Osteoblast (primary cell): ENCODE results near the gene ATP5F1A. TPM values are rescaled to one million over a fixed set of nuclear protein-coding genes. Genes with fewer than 3 reads are reported as not detected.

ENCODE experiments used
- DNase-seq: peaks from one replicate; pipeline ENCODE4 v3.0.0; 2011; ENCODE audit warnings: low spot score, mixed read lengths; ENCODE audit not compliant: insufficient read length; ENCODE audit errors: missing footprints
- H2AFZ ChIP-seq: 2 replicates; pipeline ENCODE4 v1.6.0; 2011; ENCODE audit warnings: mild to moderate bottlenecking, low read length
- H3K27ac ChIP-seq: 2 replicates; pipeline ENCODE4 v1.5.1; 2011; ENCODE audit warnings: mild to moderate bottlenecking, low read depth, low read length, moderate library complexity
- H3K27me3 ChIP-seq: 2 replicates; pipeline ENCODE4 v1.6.0; 2012; ENCODE audit warnings: mild to moderate bottlenecking, control low read depth, inconsistent platforms, low read length, moderate library complexity; ENCODE audit not compliant: insufficient read depth
- H3K36me3 ChIP-seq: 2 replicates; pipeline ENCODE4 v1.5.1; 2011; ENCODE audit warnings: mild to moderate bottlenecking, low read length, control low read depth, moderate library complexity; ENCODE audit not compliant: insufficient read depth
- H3K4me1 ChIP-seq: 2 replicates; pipeline ENCODE4 v1.5.1; 2011; ENCODE audit warnings: mild to moderate bottlenecking, low read length, control low read depth, moderate library complexity; ENCODE audit not compliant: insufficient read depth
- H3K4me2 ChIP-seq: 2 replicates; pipeline ENCODE4 v1.6.0; 2011; ENCODE audit warnings: mild to moderate bottlenecking, low read length; ENCODE audit not compliant: insufficient read depth
- H3K4me3 ChIP-seq: fragments of 200-600 bp; sonication (generic); 3 replicates; pipeline ENCODE4 v1.5.1; 2012; ENCODE audit warnings: mild to moderate bottlenecking, low read length, inconsistent platforms; ENCODE audit not compliant: insufficient read depth
- H3K79me2 ChIP-seq: 2 replicates; pipeline ENCODE4 v1.6.0; 2012; ENCODE audit warnings: mild to moderate bottlenecking, low read length, control low read depth, inconsistent platforms; ENCODE audit not compliant: insufficient read depth
- H3K9me3 ChIP-seq: 2 replicates; pipeline ENCODE4 v1.5.1; 2011; ENCODE audit warnings: low read depth, low read length, control low read depth
- H4K20me1 ChIP-seq: 2 replicates; pipeline ENCODE4 v1.6.0; 2012; ENCODE audit warnings: mild to moderate bottlenecking, low read length, control low read depth; ENCODE audit not compliant: insufficient read depth
- total RNA-seq: library from RNA; depleted of rRNA; stranded (reverse); fragments of >200 nt; gene quantifications from 2 replicates; pipeline ENCODE4 v1.2.3, GENCODE V29; 2012
- TF ChIP-seq, protein P1 (sequence below): IDR thresholded peaks from 2 replicates; pipeline ENCODE4 v1.5.1; 2011; ENCODE audit warnings: mild to moderate bottlenecking, low read depth, low read length, moderate library complexity; ENCODE audit errors: extremely low read depth

The ATP5F1A gene
- total RNA-seq, 1 donor: 578 TPM

DNA sequence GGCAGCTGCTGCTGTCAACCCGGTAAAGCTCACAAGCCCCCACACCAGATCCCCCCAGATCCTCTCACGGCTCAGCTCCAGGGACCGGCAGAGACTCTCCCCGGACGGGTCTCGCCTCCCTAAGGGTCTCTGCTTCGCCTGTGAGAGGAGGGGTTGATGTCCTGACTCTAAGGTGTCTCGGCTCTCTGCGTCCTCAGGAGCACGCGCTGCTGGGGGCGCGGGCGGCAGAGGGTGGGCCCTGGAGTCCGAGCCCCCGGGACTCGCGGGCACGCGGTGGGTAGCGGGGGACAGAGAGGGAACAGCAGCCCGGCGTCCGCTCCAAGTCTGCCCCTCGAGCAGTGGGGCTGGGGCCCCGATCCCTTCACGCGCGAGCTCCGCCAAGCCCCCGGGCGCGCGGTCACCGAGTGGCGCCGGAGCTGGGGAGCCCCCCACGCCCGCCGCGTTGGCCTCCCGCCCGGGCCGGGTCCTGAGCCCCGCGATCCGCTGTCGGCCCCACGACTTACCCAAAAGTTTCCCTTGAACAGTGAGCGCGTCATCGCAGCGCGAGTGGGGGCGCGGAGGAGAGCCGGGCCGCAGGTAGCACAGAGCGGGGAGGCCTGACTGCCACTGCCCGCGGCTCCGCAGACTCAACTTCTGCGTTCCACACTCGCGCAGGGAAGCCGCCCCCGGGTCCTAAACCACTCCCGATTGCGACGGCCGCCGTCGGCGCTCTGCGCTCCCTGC is 26.3 kb downstream of the ATP5F1A start, which contains the start of gene PSTPIP2:
TSS of gene PSTPIP2 (minus strand) at position 608 of the 723 bp plus-strand sequence. CDS start at position 536, 72 bp downstream.
- peak within 1 kb of the TSS; percentile 93 for H3K4me2 ChIP-seq
- peak within 1 kb of the TSS; percentile 28 for H3K27ac ChIP-seq

DNA sequence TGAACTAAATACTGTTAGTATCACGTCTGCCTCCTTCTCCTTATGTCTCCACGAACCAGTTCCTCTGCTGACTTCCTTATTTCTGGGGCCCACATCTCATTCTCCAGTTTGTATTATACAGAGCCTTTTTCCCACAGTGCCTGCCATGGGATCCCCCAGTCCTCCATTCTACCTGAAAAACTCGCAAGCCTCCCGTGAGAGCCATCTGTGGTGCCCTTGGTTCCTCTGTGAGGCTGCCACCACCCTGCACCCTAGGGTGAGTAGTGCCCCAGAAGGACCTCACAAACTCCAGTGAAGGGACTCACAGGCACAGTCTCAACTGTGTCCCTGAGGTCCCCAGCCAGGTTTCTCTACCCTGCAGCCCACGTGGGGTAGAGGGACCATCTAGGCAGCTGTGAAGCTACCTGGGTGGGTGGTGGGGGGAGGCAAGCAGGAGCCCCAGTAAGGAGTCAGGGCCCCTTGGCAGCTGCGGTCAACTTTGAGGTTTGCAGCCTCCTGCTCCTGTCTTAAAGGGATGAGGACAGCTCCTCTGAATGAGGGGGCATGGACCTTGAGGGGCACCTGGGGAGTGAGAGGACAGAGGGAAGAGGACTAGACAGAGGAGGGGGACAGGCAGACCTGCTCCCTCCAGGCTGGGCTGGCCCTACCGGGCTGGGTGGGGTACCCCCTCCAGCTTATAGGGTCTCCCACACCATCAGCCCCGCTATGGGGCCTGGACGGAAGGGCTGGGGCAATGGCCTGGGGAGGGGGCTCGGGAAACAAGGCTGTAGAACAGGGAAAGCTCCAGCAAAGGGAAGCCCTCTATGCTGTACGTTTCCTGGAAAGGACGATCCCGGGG is 27.1 kb downstream of the ATP5F1A start:
- DNase-seq: no peak
- Histone ChIP-seq H3K27me3 (no peaks in the 10 kb centered on the region), H3K4me3 (peak overlapping the region; percentile 88), H3K4me1 (peaks cover 23% of the 10 kb centered on the region), H2AFZ (peak overlapping the region; percentile 76), H3K36me3 (no peaks in the 10 kb centered on the region), H3K27ac (peak overlapping the region; percentile 28), H4K20me1 (no peaks in the 10 kb centered on the region), H3K79me2 (peaks cover 42% of the 10 kb centered on the region), H3K9me3 (no peaks in the 10 kb centered on the region), H3K4me2 (peak overlapping the region; percentile 93)
- TF ChIP-seq, protein P1, sequence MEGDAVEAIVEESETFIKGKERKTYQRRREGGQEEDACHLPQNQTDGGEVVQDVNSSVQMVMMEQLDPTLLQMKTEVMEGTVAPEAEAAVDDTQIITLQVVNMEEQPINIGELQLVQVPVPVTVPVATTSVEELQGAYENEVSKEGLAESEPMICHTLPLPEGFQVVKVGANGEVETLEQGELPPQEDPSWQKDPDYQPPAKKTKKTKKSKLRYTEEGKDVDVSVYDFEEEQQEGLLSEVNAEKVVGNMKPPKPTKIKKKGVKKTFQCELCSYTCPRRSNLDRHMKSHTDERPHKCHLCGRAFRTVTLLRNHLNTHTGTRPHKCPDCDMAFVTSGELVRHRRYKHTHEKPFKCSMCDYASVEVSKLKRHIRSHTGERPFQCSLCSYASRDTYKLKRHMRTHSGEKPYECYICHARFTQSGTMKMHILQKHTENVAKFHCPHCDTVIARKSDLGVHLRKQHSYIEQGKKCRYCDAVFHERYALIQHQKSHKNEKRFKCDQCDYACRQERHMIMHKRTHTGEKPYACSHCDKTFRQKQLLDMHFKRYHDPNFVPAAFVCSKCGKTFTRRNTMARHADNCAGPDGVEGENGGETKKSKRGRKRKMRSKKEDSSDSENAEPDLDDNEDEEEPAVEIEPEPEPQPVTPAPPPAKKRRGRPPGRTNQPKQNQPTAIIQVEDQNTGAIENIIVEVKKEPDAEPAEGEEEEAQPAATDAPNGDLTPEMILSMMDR: no peak

More for the DNA sequence above, 26.3 kb downstream of the ATP5F1A start, which contains the start of gene PSTPIP2:
- TF ChIP-seq, protein P1: no peak
- peak within 1 kb of the TSS; percentile 88 for H3K4me3 ChIP-seq
- peak; percentile 92 for DNase-seq
- H3K27me3 ChIP-seq: no peaks in the 10 kb centered on the region
- peak within 1 kb of the TSS; percentile 76 for H2AFZ ChIP-seq
- H3K4me1 ChIP-seq: peaks cover 23% of the 10 kb centered on the region
- H3K79me2 ChIP-seq: peaks cover 37% of the 10 kb centered on the region
- no peaks in the 10 kb centered on the region for H3K36me3 ChIP-seq
- no peaks in the 10 kb centered on the region for H3K9me3 ChIP-seq
- no peaks in the 10 kb centered on the region for H4K20me1 ChIP-seq

DNA sequence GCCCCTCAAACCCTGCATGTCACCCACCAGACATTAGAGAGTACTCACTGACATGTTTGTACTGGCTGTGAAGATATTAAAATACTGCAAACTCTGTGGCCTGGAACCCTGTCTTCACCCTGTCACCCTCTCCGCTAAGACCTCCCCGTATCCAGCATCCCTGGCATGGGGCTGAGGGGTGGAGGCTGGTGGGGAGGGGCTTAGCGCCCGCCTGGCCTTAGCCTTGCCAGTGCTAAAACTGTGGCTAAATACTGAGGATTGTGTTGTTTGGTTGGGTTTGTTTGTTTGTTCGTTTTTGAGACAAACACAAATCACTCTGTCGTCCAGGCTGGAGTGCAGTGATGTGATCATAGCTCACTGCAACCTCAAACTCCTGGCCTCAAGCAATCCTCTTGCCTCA is 27.9 kb downstream of the ATP5F1A start:
- H4K20me1 ChIP-seq: no peaks in the 10 kb centered on the region
- no peak overlapping the region for H3K4me2 ChIP-seq
- peaks cover 42% of the 10 kb centered on the region for H3K79me2 ChIP-seq
- no peaks in the 10 kb centered on the region for H3K9me3 ChIP-seq
- H3K36me3 ChIP-seq: no peaks in the 10 kb centered on the region
- H2AFZ ChIP-seq: no peak overlapping the region
- H3K4me3 ChIP-seq: no peak overlapping the region
- peaks cover 23% of the 10 kb centered on the region for H3K4me1 ChIP-seq
- no peaks in the 10 kb centered on the region for H3K27me3 ChIP-seq
- no peak overlapping the region for H3K27ac ChIP-seq
- DNase-seq: no peak
- TF ChIP-seq, protein P1: no peak

DNA sequence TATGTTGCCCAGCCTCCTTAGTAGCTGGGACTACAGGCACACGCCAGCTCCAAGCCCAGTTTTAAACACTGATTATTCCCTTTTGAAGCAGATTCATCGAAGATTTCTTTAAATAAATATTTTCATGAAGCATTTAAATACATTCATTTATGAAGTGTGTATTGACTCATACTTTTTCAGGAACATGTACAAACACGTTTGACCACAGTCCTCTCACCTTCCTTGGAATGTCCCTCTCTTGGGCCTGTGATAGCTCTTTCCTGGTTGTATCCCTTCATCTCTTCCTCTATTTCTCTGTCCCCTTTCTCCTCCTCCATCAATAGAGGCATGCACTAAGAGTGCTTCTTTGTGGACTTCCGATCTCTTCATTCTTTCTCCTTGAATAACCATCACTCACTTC is 28.6 kb downstream of the ATP5F1A start:
- Histone ChIP-seq H3K4me3 (no peak overlapping the region), H3K27me3 (no peaks in the 10 kb centered on the region), H3K36me3 (no peaks in the 10 kb centered on the region), H3K27ac (no peak overlapping the region), H3K9me3 (no peaks in the 10 kb centered on the region), H3K4me2 (no peak overlapping the region), H3K4me1 (peaks cover 25% of the 10 kb centered on the region), H3K79me2 (peaks cover 42% of the 10 kb centered on the region), H2AFZ (no peak overlapping the region), H4K20me1 (no peaks in the 10 kb centered on the region)
- no peak for DNase-seq
- TF ChIP-seq, protein P1: no peak
